ENCODE data around the gene CACNA1G. TPM values are rescaled to one million over a fixed set of nuclear protein-coding genes. Genes with fewer than 3 reads are reported as not detected.

CACNA1G gene
- total and polyA plus RNA-seq, 2 experiments from 2014 or later = 19.0 to 46.1 TPM

- H3K27me3 ChIP-seq = peaks cover 64% of the 10 kb centered on the region
- H3K4me1 ChIP-seq (ENCODE audit: low read depth) = peaks cover 12% of the 10 kb centered on the region
- H3K27ac ChIP-seq = no peak overlapping the region
- H3K9me3 ChIP-seq (ENCODE audit: low read depth) = no peaks in the 10 kb centered on the region
- no peak for TF ChIP-seq CTCF (IDR thresholded peaks at IDR 0.05; ENCODE audit: low read depth, low read length)
- no peak for DNase-seq (ENCODE audit: low read depth in 1 of 2, low spot score in 1 of 2)
- H3K4me3 ChIP-seq = no peak overlapping the region
- H3K36me3 ChIP-seq = no peaks in the 10 kb centered on the region
Measured at GRCh38 chr17:50632637-50633036, 72.1 kb downstream of the CACNA1G start.

GRCh38 chr17:50633683-50634082, 73.2 kb downstream of the CACNA1G start:
- H3K27me3 ChIP-seq = peaks cover 71% of the 10 kb centered on the region
- H3K4me1 ChIP-seq (ENCODE audit: low read depth) = peaks cover 1% of the 10 kb centered on the region
- no peak overlapping the region for H3K27ac ChIP-seq
- no peak for DNase-seq (ENCODE audit: low read depth in 1 of 2, low spot score in 1 of 2)
- H3K9me3 ChIP-seq (ENCODE audit: low read depth) = no peaks in the 10 kb centered on the region
- TF ChIP-seq CTCF (IDR thresholded peaks at IDR 0.05; ENCODE audit: low read depth, low read length) = no peak
- no peak overlapping the region for H3K4me3 ChIP-seq
- H3K36me3 ChIP-seq = no peaks in the 10 kb centered on the region

GRCh38 chr17:50634224-50634914, 73.9 kb downstream of the CACNA1G start, which contains the start of gene ABCC3:
Gene ABCC3, plus strand, starts transcription at chr17:50634881. Its CDS starts 56 bp downstream, at chr17:50634937.
- Histone ChIP-seq H3K27me3 (peaks cover 71% of the 10 kb centered on the region), H3K36me3 (no peaks in the 10 kb centered on the region), H3K4me3 (peak within 1 kb of the TSS; percentile 42), H3K27ac (no peak within 1 kb of the TSS), H3K4me1 (ENCODE audit: low read depth) (no peaks in the 10 kb centered on the region), H3K9me3 (ENCODE audit: low read depth) (no peaks in the 10 kb centered on the region)
- no peak for TF ChIP-seq CTCF (IDR thresholded peaks at IDR 0.05; ENCODE audit: low read depth, low read length)
- DNase-seq (ENCODE audit: low read depth in 1 of 2, low spot score in 1 of 2) = peak; percentile 28 to 63

GRCh38 chr17:50634915-50635731, 74.6 kb downstream of the CACNA1G start:
- H3K4me1 ChIP-seq (ENCODE audit: low read depth) = no peaks in the 10 kb centered on the region
- peaks cover 71% of the 10 kb centered on the region for H3K27me3 ChIP-seq
- TF ChIP-seq CTCF (IDR thresholded peaks at IDR 0.05; ENCODE audit: low read depth, low read length) = peak; percentile 5
- H3K36me3 ChIP-seq = no peaks in the 10 kb centered on the region
- H3K27ac ChIP-seq = no peak overlapping the region
- H3K9me3 ChIP-seq (ENCODE audit: low read depth) = no peaks in the 10 kb centered on the region
- H3K4me3 ChIP-seq = peak overlapping the region; percentile 42
- DNase-seq (ENCODE audit: low read depth in 1 of 2, low spot score in 1 of 2) = peak in 1 of 2 donors; percentile 22

GRCh38 chr17:50635732-50635981, 75.1 kb downstream of the CACNA1G start:
- Histone ChIP-seq H3K27me3 (peaks cover 71% of the 10 kb centered on the region), H3K4me3 (no peak overlapping the region), H3K27ac (no peak overlapping the region), H3K36me3 (no peaks in the 10 kb centered on the region), H3K9me3 (ENCODE audit: low read depth) (no peaks in the 10 kb centered on the region), H3K4me1 (ENCODE audit: low read depth) (no peaks in the 10 kb centered on the region)
- DNase-seq (ENCODE audit: low read depth in 1 of 2, low spot score in 1 of 2) = no peak
- no peak for TF ChIP-seq CTCF (IDR thresholded peaks at IDR 0.05; ENCODE audit: low read depth, low read length)

Measured in cardiac muscle cell (in vitro differentiated cells and primary cell).